ENCODE measurements around the gene PCDHGA12. TPM values are rescaled to one million over a fixed set of nuclear protein-coding genes. Genes with fewer than 3 reads are reported as not detected.
"Not testable (repeated sequence)": the region's sequence is repeated elsewhere in the genome, so short reads cannot be mapped to it uniquely, and the experiment has no call there.

Gene PCDHGA12
- total RNA-seq: 6.5 TPM
- long read RNA-seq: 0 reads

DNA sequence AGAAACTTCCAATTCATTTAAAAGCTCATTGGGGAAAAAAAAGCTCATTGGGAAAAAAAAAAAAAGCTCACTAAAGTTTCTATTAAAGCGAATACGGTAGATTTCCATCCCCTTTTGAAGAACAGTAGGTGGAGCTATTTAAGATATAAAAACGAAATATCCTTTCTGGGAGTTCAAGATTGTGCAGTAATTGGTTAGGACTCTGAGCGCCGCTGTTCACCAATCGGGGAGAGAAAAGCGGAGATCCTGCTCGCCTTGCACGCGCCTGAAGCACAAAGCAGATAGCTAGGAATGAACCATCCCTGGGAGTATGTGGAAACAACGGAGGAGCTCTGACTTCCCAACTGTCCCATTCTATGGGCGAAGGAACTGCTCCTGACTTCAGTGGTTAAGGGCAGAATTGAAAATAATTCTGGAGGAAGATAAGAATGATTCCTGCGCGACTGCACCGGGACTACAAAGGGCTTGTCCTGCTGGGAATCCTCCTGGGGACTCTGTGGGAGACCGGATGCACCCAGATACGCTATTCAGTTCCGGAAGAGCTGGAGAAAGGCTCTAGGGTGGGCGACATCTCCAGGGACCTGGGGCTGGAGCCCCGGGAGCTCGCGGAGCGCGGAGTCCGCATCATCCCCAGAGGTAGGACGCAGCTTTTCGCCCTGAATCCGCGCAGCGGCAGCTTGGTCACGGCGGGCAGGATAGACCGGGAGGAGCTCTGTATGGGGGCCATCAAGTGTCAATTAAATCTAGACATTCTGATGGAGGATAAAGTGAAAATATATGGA is at the start of gene PCDHGA12:
TSS of gene PCDHGA12 (plus strand) at position 176 of the 782 bp plus-strand sequence. CDS start at position 429, 253 bp downstream.
- intact Hi-C loops (cut with DNase I): loop anchor here (2.0 to 5.0 kb wide), 2 partner anchors 47 to 94 kb away; partner anchors contain the start of gene PCDHGC3
- DNase-seq (ENCODE audit: missing footprints) (no peak), ATAC-seq (peak; percentile 90)

DNA sequence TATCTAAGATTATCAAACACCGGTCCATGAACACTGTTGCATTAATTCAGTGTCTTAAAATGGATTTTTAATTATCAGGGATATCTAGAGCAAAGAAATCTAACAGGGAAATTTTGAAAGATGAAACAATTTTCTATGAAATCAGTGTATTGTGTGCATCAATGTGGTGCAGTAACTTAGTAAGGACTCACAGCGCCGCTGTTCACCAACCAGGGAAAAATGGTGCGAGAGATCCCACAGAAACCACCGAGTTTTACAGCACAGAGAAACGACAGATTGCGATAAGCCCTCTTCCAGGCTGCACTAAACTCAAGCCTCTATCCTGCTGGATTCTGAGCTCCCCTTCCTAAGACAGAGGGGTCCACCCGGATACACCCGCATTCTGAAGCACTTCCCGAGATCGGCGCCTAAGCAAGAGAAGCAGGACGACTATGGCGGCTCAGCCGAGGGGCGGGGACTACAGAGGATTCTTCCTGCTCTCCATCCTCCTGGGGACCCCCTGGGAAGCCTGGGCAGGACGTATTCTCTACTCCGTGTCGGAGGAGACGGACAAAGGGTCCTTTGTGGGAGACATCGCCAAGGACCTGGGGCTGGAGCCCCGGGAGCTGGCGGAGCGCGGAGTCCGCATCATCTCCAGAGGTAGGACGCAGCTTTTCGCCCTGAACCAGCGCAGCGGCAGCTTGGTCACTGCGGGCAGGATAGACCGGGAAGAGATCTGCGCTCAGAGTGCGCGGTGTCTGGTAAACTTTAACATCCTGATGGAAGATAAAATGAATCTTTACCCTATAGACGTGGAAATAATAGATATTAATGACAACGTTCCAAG is 47.6 kb upstream of the PCDHGA12 start, which contains the start of gene PCDHGA7:
TSS of gene PCDHGA7 (plus strand) at position 274 of the 826 bp plus-strand sequence. CDS start at position 432, 158 bp downstream.
- intact Hi-C loops (cut with DNase I): no loop called here
- no peak for DNase-seq (ENCODE audit: missing footprints)
- ATAC-seq: no peak

- ATAC-seq: no peak
- intact Hi-C loops (cut with DNase I): no loop called here
- DNase-seq (ENCODE audit: missing footprints): no peak
Observed at GRCh38 chr5:141383345-141383744, 47.0 kb upstream of the PCDHGA12 start.

- ATAC-seq (no peak), DNase-seq (ENCODE audit: missing footprints) (peak; percentile 62)
- intact Hi-C loops (cut with DNase I): no loop called here
Observed at GRCh38 chr5:141384471-141385267, 45.6 kb upstream of the PCDHGA12 start.

DNA sequence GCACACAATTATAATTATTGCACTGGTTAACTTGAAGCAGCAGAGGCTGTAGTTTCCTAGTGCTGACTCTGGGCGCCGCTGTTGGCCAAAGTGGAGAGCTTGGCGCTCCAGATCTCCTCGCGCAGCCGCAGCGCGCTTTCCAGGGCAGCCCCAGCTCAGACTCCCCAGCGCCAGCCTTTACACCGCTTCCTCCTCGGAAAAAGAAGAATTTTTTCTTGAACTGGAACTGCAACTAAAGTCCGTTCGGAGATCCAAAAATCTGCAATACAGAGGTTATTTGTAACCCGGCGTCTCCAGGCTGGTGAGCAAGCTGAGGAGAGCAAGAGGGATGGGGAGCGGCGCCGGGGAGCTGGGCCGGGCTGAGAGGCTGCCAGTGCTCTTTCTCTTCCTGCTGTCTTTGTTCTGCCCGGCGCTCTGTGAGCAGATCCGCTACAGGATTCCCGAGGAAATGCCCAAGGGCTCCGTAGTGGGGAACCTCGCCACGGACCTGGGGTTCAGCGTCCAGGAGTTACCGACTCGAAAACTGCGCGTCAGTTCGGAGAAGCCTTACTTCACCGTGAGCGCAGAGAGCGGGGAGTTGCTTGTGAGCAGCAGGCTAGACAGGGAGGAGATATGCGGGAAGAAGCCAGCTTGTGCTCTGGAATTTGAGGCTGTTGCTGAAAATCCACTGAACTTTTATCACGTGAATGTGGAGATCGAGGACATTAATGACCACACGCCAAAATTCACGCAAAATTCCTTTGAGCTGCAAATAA is 42.6 kb upstream of the PCDHGA12 start, which contains the start of gene PCDHGB4:
TSS of gene PCDHGB4 (plus strand) at position 142 of the 755 bp plus-strand sequence. CDS start at position 329, 187 bp downstream.
- intact Hi-C loops (cut with DNase I): not testable (repeated sequence)
- peak; percentile 84 for ATAC-seq
- DNase-seq (ENCODE audit: missing footprints): peak; percentile 57

GRCh38 chr5:141388661-141389060 is 41.6 kb upstream of the PCDHGA12 start:
- intact Hi-C loops (cut with DNase I): no loop called here
- DNase-seq (ENCODE audit: missing footprints) (no peak), ATAC-seq (no peak)

DNA sequence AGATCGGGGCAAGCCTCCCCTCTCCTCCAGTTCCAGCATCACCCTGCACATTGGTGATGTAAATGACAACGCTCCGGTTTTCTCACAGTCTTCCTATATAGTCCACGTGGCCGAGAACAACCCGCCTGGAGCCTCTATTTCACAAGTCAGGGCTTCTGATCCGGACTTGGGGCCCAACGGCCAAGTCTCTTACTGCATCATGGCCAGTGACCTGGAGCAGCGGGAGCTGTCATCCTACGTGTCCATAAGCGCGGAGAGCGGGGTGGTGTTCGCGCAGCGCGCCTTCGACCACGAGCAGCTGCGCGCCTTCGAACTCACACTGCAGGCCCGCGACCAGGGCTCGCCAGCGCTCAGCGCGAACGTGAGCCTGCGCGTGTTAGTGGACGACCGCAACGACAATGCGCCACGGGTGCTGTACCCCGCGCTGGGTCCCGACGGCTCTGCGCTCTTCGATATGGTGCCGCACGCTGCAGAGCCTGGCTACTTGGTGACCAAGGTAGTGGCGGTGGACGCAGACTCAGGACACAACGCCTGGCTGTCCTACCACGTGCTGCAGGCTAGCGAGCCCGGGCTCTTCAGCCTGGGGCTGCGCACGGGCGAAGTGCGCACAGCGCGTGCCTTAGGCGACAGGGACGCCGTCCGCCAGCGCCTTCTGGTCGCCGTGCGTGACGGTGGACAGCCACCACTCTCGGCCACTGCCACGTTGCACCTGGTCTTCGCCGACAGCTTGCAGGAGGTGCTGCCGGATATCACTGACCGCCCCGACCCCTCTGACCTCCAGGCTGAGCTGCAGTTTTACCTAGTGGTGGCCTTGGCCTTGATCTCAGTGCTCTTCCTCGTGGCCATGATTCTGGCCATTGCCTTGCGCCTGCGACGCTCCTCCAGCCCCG is 40.9 kb upstream of the PCDHGA12 start:
- intact Hi-C loops (cut with DNase I): no loop called here
- ATAC-seq (no peak), DNase-seq (ENCODE audit: missing footprints) (no peak)

- ATAC-seq: no peak
- DNase-seq (ENCODE audit: missing footprints): peak; percentile 54
- intact Hi-C loops (cut with DNase I): no loop called here
Observed at GRCh38 chr5:141392429-141393198, 37.7 kb upstream of the PCDHGA12 start, which contains the start of gene PCDHGA8. TSS of gene PCDHGA8 (plus strand) at chr5:141392633. CDS start at chr5:141392814, 181 bp downstream.

- DNase-seq (ENCODE audit: missing footprints): no peak
- ATAC-seq: no peak
- intact Hi-C loops (cut with DNase I): no loop called here
Observed at GRCh38 chr5:141393267-141393666, 37.0 kb upstream of the PCDHGA12 start.

DNA sequence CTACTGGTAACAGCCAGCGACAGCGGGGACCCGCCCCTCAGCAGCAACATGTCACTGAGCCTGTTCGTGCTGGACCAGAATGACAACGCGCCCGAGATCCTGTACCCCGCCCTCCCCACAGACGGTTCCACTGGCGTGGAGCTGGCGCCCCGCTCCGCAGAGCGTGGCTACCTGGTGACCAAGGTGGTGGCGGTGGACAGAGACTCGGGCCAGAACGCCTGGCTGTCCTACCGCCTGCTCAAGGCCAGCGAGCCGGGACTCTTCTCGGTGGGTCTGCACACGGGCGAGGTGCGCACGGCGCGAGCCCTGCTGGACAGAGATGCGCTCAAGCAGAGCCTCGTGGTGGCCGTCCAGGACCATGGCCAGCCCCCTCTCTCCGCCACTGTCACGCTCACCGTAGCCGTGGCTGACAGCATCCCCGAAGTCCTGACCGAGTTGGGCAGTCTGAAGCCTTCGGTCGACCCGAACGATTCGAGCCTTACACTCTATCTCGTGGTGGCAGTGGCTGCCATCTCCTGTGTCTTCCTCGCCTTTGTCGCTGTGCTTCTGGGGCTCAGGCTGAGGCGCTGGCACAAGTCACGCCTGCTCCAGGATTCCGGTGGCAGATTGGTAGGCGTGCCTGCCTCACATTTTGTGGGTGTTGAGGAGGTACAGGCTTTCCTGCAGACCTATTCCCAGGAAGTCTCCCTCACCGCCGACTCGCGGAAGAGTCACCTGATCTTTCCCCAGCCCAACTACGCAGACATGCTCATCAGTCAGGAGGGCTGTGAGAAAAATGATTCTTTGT is 35.7 kb upstream of the PCDHGA12 start:
- DNase-seq (ENCODE audit: missing footprints); ATAC-seq: not testable (repeated sequence)
- intact Hi-C loops (cut with DNase I): loop anchor here (1.0 kb wide), 1 partner anchor 19 kb away; no protein-coding TSS in a partner anchor

GRCh38 chr5:141397756-141398551 is 32.4 kb upstream of the PCDHGA12 start, which contains the start of gene PCDHGB5:
TSS of gene PCDHGB5 (plus strand) at chr5:141397947. CDS start at chr5:141398128, 181 bp downstream.
- ATAC-seq (peak; percentile 89), DNase-seq (ENCODE audit: missing footprints) (peak; percentile 68)

GRCh38 chr5:141398608-141399007 is 31.7 kb upstream of the PCDHGA12 start:
- DNase-seq (ENCODE audit: missing footprints): no peak
- intact Hi-C loops (cut with DNase I): no loop called here
- ATAC-seq: no peak

More at GRCh38 chr5:141397756-141398551, 32.4 kb upstream of the PCDHGA12 start, which contains the start of gene PCDHGB5:
- intact Hi-C loops (cut with DNase I): not testable (repeated sequence)

DNA sequence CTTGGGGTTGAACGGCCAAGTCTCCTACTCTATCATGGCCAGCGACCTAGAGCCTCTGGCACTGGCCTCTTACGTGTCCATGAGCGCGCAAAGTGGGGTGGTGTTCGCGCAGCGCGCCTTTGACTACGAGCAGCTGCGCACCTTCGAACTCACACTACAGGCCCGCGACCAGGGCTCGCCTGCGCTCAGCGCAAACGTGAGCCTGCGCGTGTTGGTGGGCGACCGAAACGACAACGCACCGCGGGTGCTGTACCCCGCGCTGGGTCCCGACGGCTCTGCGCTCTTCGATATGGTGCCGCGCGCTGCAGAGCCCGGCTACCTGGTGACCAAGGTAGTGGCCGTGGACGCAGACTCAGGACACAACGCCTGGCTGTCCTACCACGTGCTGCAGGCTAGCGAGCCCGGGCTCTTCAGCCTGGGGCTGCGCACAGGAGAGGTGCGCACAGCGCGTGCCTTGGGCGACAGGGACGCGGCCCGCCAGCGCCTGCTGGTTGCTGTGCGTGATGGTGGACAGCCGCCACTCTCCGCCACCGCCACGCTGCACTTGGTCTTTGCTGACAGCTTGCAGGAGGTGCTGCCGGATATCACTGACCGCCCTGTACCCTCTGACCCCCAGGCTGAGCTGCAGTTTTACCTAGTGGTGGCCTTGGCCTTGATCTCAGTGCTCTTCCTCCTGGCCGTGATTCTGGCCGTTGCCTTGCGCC is 30.6 kb upstream of the PCDHGA12 start:
- ATAC-seq (no peak), DNase-seq (ENCODE audit: missing footprints) (peak; percentile 54)
- intact Hi-C loops (cut with DNase I): no loop called here
